HEK293T (cell line): ENCODE measurements around the gene SLC16A6.

Experiments
- ARNT ChIP-seq: fragments of 450-650 bp; IDR thresholded peaks from 2 replicates; pipeline ENCODE4 v1.6.1; 2017; ENCODE audit warnings: mild to moderate bottlenecking
- BHLHE40 ChIP-seq: fragments of 450-650 bp; IDR thresholded peaks from 2 replicates; pipeline ENCODE4 v1.6.1; 2016; ENCODE audit warnings: mild to moderate bottlenecking, moderate library complexity, borderline replicate concordance
- ELF4 ChIP-seq: fragments of 450-650 bp; IDR thresholded peaks from 2 replicates; pipeline ENCODE4 v1.6.1; 2017; ENCODE audit warnings: antibody characterized with exemption
- FOXA1 ChIP-seq: fragments of 450-650 bp; IDR thresholded peaks from 2 replicates; pipeline ENCODE4 v1.6.1; 2016; ENCODE audit warnings: mild to moderate bottlenecking
- FOXM1 ChIP-seq: fragments of 450-650 bp; IDR thresholded peaks from 2 replicates; pipeline ENCODE4 v1.6.1; 2017; ENCODE audit warnings: mild to moderate bottlenecking, borderline replicate concordance
- SP1 ChIP-seq: fragments of 450-650 bp; IDR thresholded peaks from 2 replicates; pipeline ENCODE4 v1.6.1; 2017

GRCh38 chr17:68257934-68258333, 33.0 kb downstream of the SLC16A6 start:
- TF ChIP-seq SP1 (no peak), ELF4 (no peak), FOXA1 (no peak), BHLHE40 (no peak), ARNT (no peak), FOXM1 (no peak)
